Measurements from ENCODE around the gene PPP1R13B.

PPP1R13B gene

GRCh38 chr14:103698380-103699260 lies 148.8 kb downstream of the PPP1R13B start:
- H3K9me3 Mint-ChIP-seq = no peaks in the 10 kb centered on the region
- no peak for DNase-seq
- peaks cover 3% of the 10 kb centered on the region for H3K27me3 Mint-ChIP-seq (ENCODE audit: low read depth, poor library complexity)
- no peak overlapping the region for H3K27ac Mint-ChIP-seq
- no peak overlapping the region for H3K4me3 Mint-ChIP-seq
- TF ChIP-seq CTCF (IDR thresholded peaks at IDR 0.05) = no peak
- H3K4me1 Mint-ChIP-seq = peaks cover 47% of the 10 kb centered on the region
- H3K36me3 Mint-ChIP-seq (ENCODE audit: low read depth) = peaks cover 6% of the 10 kb centered on the region

GRCh38 chr14:103697603-103698379 lies 149.6 kb downstream of the PPP1R13B start:
- H3K4me3 Mint-ChIP-seq = no peak overlapping the region

GRCh38 chr14:103697206-103697602 lies 150.2 kb downstream of the PPP1R13B start:
- Mint-ChIP-seq H3K4me1 (peaks cover 35% of the 10 kb centered on the region), H3K9me3 (no peaks in the 10 kb centered on the region), H3K27ac (peak overlapping the region; percentile 51), H3K4me3 (no peak overlapping the region), H3K27me3 (ENCODE audit: low read depth, poor library complexity) (peaks cover 3% of the 10 kb centered on the region), H3K36me3 (ENCODE audit: low read depth) (peaks cover 4% of the 10 kb centered on the region)
- TF ChIP-seq CTCF (IDR thresholded peaks at IDR 0.05) = no peak
- no peak for DNase-seq

More at GRCh38 chr14:103697603-103698379, 149.6 kb downstream of the PPP1R13B start:
- TF ChIP-seq CTCF (IDR thresholded peaks at IDR 0.05) = no peak
- peaks cover 4% of the 10 kb centered on the region for H3K36me3 Mint-ChIP-seq (ENCODE audit: low read depth)
- DNase-seq = no peak
- peak overlapping the region; percentile 87 for H3K27ac Mint-ChIP-seq
- H3K9me3 Mint-ChIP-seq = no peaks in the 10 kb centered on the region
- peaks cover 39% of the 10 kb centered on the region for H3K4me1 Mint-ChIP-seq
- H3K27me3 Mint-ChIP-seq (ENCODE audit: low read depth, poor library complexity) = peaks cover 3% of the 10 kb centered on the region

- DNase-seq = peak; percentile 29
- H3K4me1 Mint-ChIP-seq = peaks cover 29% of the 10 kb centered on the region
- no peaks in the 10 kb centered on the region for H3K9me3 Mint-ChIP-seq
- H3K27ac Mint-ChIP-seq = peak overlapping the region; percentile 97
- H3K27me3 Mint-ChIP-seq (ENCODE audit: low read depth, poor library complexity) = peaks cover 3% of the 10 kb centered on the region
- peaks cover 4% of the 10 kb centered on the region for H3K36me3 Mint-ChIP-seq (ENCODE audit: low read depth)
- H3K4me3 Mint-ChIP-seq = no peak overlapping the region
- no peak for TF ChIP-seq CTCF (IDR thresholded peaks at IDR 0.05)
Observed at GRCh38 chr14:103696466-103697071, 150.8 kb downstream of the PPP1R13B start.

- no peak for DNase-seq
- Mint-ChIP-seq H3K27ac (peak overlapping the region; percentile 97), H3K36me3 (ENCODE audit: low read depth) (peaks cover 4% of the 10 kb centered on the region), H3K27me3 (ENCODE audit: low read depth, poor library complexity) (peaks cover 3% of the 10 kb centered on the region), H3K4me3 (peak overlapping the region; percentile 37), H3K4me1 (peaks cover 29% of the 10 kb centered on the region), H3K9me3 (no peaks in the 10 kb centered on the region)
- no peak for TF ChIP-seq CTCF (IDR thresholded peaks at IDR 0.05)
Observed at GRCh38 chr14:103696070-103696402, 151.3 kb downstream of the PPP1R13B start.
